DMS153 treated with DMSO at 0.1 percent for 48 hours (cell line): Measurements from ENCODE around the gene LEPROT.

Source experiments
- DNase-seq: peaks from one replicate; lab custom pipeline; 2025; ENCODE audit not compliant: unreplicated experiment; lab: John Stamatoyannopoulos, UW

LEPROT gene

DNA sequence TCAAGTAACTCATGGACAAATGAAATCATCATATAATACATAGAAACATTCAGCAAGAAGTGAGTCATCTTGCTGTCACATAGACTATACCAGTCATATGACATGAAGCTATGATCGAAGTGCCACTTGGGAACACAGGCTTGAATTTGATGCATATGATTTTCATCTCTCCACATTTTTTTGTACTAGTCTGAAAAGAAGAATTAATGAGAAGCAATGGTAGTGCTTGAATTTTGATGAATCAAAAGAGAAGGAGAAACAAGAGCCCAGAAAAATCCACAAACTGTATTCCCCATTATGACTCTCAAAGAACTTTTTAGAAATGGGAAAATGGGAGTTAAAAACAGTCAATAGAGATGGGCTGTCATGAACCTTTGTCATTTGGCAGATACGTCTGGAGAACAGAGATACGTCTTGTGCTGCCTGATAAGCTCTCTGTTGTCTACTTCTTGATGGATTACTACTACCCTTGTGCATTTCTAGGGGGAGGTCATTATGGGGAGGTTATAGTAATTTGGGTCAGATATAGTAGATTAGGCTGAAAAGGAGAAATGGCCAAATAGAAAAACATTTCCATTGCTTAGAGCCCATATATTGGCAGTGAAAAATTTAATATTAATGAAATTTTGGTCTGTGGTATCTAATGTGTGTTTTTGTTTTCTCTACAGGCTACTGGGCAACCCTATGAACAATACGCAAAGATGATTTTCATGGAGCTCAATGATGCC is 8.0 kb upstream of the LEPROT start:
- no peak for DNase-seq

DNA sequence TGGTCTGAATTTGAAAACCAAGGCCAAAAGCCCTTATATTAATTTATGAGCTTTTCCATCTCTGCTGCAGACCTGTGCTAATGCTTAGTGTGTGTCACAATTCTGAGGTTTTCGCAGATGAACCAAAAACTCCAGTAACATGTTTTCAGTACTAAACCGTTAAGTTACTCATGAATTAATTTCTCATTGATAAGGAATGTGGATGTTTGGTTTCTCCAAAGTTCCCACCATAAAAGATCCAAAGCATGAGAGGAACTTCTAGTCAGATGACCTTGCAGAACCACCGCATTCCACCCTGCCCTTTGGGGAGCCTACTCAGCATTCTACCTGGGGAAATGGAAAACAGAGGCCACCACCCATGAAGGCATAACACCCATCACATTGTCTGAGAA is 7.5 kb upstream of the LEPROT start:
- DNase-seq, result no peak

DNA sequence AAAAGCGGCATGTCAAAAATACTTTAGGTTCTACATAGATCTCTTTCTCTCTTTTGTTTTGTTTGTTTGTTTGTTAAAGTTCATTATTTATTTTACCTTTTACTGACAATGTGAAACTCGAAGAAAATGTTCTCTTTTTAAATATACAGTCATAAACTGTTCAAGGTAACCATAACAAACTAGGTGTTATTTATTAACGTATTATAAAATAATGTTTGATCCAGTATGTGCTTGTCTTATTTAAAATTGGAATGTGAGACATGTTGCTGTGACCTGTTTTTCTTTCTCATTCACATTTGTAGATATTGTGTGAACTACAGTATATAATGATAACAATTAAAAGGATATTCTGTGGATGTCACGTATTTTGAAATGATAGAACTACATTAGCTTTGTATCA is 5.9 kb upstream of the LEPROT start:
- no peak for DNase-seq

DNA sequence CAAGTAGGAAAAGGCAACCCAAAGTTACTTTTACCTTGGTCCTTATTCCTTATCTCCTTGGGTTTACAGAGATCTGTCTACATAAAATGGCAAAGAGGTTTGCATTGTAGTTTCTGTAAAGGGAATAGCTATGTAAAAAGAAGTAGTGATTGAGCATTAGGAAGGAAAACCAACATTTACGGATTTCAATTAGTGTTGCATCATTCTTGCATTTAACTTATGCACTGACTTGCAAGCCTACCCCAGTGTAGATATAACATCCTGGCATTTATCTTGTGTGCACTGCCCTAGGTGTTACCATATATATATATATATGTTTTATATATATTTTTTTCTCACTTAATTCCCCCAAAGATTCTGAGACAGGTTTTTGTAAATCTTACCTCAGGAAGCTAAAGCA is 3.7 kb upstream of the LEPROT start:
- no peak for DNase-seq

DNA sequence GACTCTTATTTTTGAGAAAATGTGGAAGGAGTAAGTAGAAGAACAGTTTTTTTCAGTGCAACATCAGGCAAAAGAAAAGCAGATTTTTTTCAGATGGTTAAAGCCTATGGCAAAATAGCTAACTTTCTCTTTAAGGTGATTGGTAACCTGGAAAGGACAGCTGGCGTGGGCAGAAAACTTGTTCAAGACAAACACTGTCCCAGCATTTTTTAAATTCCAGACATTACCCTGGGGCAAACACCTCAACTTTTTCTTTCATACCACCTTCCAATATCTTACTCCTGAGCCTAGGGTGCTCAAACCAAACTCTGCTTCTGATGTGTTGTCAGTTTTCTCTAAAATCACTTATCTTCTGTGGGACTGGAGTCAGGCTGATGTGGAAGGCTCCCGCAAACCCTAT is 2.7 kb upstream of the LEPROT start:
- DNase-seq, result no peak

DNA sequence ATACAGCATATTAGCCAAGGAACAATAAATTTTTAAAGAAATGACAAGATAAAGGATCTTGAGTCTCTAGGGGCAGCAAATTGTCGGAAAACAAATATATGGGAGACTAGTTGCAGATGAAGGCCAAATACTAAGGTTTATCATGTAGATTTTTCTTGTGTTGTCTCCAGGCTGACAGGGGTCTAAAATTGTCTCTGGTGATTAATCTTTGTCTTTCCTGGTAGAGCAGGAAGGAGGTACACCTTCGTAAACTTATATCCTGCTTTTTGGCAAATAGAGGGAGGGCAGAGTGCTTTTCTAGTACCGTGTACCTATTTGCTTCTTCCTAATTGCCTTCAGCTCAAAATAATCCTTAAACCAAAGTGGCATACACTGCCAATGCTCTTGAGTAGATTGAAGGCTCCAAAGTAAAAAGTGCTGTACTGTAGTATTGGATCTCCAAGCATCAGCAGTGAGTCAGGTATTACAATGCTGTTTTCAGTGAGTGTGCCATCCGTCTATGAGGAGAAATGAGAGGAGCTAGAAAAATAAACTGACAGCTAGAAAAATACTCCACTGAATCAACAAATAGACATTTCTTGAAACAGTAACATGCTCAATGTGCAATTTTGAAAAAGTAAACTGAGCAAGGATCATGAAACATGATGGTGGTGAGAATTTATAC is 1.8 kb upstream of the LEPROT start:
- DNase-seq, result no peak

DNA sequence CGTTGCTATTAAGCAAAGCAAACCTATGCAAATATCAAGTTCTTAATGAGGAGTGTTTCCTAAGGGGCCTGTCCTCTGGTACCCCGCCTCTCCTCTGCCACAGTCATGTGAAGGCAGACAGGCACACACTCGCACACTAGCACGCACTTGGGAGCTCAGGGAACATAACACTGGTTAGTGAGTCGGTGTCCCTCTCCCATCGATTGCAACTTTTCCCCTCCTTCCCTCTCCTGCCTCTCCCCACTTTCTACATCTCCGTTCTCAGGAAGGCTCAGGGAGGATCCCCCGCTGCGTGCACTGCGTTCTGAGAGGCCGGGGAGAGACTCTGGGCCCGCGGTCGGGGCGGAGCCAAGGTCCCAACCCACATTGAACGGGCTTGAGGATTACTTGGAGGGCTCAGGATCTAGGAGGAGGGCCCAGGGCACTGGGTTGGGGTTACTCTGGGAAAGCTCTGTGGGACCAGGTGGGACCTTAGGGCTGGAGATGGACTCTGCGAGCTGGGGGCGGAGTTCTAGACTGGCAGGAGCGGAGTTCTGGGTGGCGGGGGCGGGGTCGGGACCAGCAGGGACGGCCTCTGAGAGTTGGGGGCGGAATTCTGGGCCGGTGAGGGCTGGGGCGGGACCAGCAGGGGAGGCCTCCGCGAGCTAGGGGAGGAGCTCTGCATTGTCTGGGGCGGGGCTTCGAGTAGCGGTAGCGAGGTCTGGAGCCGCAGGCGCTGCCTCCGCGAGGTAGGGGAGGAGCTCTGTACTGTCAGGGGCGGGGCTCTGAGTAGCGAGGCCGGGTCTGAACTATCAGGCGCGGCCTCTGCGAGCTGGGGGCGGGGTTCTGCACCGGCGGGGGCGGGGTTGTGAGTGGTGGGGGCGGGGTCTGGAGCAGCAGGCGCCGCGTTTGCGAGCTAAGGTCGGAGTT is 533 bp upstream of the LEPROT start:
- DNase-seq, result peak; percentile 99

DNA sequence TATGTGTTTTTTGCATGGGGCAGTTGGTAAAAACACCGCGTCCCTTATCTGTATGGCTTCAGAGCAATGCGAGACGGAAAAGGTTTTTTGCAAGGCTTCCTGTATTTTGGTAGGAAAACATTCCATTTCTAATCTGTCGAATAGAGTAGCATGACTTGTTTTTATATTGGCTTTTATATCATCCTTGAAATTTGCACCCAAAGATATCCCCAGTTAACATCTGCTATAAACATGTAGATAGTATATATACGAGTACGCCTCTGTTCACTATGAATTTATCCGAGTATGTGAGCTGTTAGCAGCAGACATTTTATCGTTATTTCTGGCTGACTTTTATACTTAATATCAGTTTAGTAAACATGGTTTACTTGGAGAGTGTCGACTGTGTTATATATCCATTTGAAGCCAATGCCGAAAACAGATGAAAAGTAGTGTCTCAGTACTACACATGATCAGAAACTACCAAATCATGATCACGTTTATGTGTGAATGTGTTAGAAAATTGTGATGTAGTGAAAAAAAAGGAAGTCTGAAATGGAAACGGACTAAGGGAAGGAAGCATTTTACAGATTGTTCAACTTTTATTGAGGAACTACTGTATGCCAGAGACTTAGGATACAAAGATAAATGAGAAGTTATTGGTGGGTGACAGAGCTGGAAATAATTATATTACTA is 1.0 kb downstream of the LEPROT start:
- DNase-seq, result no peak

DNA sequence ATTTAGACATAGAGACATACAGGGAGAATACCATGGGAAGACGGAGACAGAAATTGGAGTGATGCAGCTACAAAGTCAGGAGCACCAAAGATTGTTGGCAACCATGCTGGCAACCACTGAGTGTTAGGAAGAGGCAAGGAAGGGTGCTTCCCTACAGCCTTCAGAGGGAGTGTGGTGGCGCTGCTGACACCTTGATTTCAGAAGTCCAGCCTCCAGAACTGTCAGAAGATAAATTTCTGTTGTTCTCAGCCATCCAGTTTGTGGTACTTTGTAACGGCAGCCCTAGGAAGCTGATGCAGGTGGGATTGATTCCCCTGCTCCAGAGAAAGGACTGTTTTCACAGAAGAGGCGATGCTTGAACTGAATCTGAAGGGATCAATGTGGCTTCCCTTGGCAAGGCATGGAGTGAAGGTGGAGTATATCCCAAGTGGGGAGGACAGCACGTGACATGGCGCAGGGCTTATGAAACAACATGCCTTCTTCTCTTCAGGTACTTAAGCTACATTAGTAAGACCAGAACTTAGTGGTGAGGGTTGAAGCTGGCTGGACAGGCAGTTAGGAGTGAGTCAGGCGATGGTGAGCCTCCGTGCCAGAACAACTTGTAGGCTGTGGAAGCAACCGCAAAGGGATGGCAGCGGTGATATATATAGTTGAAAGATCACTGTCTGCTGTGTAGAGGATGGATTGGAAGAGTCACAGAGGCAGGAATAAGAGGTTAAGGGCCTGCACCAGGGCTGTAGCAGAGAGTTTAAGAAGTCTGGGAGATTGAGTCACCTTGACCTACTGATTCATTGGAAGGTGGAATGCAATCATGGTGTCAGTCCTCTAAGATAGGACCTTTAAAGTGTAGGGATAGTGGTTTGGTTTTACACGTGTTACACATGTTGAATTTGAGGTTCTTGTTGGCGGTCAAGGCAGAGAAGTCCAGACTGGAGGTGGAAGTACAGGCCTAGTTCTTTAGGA is 2.1 kb downstream of the LEPROT start:
- DNase-seq, result no peak

DNA sequence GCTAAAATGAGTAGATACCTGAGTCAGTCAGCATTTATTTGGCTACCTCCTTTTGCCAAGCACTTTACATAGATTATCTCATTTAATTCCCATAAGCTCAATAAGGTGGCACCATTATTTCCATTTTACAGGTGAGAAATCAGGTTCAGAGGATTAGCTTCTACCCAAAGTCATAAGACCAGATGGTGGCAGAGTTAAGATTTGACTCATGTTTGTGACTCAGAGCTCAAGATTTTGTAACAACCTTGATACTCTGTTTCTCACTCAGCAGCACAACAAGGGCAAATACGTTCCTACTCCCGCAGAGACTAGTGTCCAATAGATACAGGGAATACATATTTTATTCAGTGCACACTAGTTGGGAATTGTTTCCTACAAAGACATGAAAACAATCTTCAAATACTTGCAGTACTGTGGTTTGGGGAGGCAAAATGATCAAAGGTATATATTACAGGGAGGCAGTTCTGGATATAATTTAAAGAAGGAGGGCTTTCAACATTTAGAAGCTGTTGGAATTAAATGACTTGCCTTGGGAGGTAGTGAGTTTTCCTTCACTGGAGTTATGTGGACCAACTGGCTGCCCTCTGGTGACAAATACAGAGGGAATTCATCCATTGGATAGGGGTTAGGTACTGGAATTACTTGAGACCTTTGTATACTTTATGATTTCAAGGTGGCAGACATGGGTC is 3.6 kb downstream of the LEPROT start:
- DNase-seq, result no peak

DNA sequence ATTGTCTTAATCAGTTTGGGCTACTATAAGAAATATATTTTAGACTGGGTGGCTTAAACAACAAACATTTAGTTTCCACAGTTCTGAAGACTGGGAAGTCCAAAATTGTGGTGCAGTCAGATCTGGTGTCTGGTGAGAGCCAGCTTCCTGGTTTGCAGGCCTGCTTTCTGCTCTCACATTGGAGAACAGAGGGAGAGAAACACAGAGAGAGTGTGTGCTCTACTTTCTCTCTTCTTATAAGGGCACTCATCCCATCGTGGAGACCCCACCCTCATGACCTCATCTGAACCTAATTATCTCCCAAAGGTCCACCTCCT is 4.1 kb downstream of the LEPROT start:
- no peak for DNase-seq

DNA sequence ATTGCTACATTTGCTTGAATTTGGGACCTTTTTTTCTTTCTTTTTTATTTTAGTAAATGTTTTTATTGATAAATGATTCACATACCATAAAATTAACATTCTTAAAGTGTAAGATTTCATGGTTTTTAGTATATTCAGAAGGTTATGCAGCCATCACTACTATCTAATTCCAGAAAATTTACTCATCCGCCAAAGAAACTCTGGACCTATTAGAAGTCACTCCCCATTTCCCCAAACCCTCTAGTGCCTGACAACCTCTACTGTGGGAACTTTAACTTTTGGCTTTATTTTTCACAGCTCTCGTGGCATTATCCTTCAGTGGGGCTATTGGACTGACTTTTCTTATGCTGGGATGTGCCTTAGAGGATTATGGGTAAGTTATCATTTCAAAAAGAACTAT is 4.5 kb downstream of the LEPROT start:
- no peak for DNase-seq

DNA sequence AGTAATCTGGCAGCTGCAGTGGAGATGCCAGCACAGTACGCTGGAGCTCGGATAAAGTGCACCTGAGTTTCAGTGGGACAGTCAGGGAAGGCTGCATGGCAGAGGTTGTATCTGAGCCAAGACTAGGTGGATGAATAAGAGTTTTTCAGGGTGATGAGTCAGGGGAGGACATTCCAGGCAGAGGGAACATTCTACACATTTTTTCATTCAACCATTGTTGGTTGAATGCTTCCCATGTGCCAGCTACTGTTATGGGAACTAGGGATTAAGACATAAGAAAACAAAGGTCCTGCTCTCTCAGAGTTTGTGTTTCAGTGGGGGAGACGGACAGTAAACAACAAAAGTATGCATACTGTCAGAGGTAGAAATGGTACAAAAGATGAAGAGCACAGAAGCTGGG is 5.2 kb downstream of the LEPROT start:
- DNase-seq, result no peak

DNA sequence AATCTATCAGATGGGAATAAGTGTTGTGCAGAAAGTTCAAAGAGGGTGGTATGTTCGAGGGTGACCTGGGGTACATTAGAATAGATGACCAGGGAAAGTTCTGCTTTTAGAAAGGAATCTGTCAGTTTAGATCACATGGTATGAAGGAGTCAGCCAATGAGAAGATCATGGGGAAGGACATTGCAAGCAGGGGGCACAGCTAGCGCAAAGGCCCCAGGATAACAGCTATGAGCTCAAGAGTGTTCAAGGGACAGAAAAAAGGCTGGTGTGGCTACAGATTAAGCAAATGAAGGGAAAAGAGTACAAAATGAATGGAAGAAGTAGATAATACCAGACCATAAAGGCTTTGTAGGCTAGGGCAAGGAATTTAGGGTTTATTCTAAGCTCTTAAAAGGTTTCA is 8.6 kb downstream of the LEPROT start:
- no peak for DNase-seq

DNA sequence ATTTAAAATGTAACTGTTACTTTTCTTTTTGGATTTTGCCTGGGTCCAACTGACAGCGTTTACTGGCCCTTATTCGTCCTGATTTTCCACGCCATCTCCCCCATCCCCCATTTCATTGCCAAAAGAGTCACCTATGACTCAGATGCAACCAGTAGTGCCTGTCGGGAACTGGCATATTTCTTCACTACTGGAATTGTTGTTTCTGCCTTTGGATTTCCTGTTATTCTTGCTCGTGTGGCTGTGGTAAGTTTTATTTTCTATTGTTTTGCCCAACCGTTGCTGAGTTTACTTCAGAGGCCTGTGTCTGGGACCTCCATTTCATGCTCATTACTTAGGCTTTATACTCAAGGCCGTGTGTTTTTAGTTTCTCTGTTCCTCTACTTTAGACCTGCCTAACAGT is 9.3 kb downstream of the LEPROT start:
- no peak for DNase-seq

DNA sequence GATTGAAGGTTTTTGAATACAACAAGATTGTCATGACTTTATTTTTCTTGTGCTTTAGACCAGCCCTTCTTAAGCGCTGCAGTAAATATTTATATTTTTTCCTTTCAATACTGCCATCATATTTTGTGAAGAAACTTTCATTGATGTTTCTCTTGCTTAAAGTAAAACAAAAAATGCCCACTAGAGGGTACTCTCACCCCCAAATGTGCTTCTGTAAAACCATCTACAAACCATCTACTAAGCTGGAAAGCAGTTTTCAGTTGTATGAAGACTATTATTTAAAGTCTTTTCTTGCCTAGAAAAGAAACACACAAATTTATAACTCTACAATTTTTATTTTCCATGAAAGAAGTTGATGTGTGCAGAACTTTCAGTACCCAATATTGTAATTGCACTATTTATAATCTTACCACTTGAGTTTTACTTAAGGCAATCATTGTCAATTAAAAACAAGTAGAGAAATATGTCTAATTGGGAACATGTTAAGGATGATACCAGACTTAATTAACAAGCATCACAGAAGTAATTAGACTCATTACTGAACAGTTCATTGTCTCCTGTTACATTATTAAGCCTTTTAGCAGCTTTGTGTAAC is 10.7 kb downstream of the LEPROT start:
- peak; percentile 32 for DNase-seq

DNA sequence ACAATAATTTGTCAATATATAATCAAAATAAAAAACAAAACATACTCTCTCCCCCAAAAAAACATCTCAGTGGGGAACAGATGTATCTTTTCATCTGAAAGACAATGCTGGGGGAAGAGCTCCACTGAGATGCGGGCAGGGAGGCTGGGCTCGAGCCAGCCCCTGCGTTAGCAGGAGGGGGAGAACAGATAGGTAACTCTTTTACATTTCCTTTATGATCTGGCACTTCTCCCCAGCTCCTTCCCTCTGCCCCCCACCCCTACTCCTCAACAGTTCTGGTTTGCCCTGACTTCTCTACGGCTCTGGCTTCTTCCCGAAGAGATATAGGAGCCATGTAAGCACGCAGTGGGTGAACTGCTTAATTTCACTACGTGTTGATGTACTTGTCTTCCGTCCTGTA is 12.4 kb downstream of the LEPROT start:
- DNase-seq, result no peak

DNA sequence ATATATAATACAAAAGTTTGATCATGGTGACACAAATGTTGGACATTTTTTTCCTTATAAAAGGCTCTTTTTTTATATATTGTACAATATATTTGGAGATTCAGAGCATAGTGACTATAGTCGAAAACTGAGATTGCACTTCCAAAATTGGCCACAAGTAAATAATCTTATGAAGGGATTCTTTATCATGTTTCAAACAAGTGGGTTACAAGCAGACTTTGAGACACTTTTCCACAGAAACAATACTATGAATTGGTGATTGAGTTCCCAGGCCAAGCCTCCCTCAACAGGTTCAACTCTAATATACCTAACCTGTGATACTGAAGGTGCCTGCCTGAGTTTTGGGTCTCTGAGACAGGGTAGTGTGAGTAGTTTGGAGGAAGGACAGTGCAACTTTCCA is 13.8 kb downstream of the LEPROT start:
- no peak for DNase-seq

DNA sequence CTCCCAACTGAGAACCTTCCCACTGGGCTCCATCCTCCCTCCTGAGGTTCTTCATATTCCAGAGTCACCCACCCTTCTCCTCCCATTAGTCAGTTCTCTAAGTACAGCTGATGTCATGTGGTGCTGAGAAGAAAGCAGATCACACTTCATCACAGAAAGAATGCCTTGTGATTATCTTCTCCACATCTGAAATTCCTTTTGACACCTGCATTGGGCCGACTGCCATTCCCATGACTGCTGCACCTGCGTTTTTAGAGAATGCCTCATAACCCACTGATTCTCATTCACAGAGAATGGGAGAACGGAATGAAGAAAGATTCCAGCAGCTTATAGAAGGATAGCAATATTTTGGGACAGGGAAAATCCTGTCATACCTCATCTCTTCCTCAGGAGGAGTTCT is 14.3 kb downstream of the LEPROT start:
- DNase-seq, result no peak
